HG03521 (cell line): ENCODE measurements around the gene GVQW3.

Experiments used
- ATAC-seq: cut with Tn5 transposase; IDR thresholded peaks from one replicate; pipeline ENCODE4 v1.9.1; 2021; ENCODE audit warnings: mild to moderate bottlenecking, moderate library complexity; ENCODE audit not compliant: unreplicated experiment

Gene GVQW3

DNA sequence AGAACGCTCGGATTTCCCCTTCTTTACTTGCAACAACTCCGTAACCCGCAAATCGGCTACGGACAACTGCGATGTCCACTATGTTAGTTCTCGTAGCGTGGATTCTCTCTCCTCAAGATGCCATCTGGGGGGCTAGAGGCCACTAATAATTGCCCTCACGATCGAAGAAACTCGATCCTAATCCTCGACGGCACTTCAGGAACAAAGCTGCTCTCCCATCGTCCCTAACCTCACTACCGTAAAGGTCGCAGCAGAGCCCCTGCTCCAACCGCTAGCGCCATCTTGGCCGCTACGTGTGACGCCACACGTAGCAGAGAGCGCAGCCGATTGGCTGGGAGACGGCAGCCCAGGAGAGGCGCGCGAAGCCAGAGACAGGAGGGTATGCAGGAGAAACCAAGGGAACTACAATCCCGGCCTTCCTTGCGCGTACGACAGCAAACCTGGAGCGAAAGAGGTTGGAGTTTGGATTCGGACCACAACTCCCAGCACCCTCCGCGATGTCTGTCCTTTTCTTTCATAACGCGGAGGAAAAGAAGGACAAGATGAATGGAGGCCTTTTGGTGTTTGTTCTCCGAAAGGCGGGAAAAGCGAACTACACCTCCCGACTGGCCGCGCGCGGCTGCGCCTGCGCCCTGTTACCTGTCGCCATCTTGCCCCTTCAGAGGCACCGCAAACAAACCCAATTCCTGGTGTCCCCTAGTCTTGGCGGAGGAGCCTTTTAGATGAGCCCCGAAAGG, 63.4 kb downstream of the GVQW3 start, which contains the start of gene EMSY:
Gene EMSY (plus strand): TSS at position 635 of the 737 bp plus-strand sequence. CDS start 1,921 bp downstream, outside the sequence.
- peak; percentile 92 for ATAC-seq

DNA sequence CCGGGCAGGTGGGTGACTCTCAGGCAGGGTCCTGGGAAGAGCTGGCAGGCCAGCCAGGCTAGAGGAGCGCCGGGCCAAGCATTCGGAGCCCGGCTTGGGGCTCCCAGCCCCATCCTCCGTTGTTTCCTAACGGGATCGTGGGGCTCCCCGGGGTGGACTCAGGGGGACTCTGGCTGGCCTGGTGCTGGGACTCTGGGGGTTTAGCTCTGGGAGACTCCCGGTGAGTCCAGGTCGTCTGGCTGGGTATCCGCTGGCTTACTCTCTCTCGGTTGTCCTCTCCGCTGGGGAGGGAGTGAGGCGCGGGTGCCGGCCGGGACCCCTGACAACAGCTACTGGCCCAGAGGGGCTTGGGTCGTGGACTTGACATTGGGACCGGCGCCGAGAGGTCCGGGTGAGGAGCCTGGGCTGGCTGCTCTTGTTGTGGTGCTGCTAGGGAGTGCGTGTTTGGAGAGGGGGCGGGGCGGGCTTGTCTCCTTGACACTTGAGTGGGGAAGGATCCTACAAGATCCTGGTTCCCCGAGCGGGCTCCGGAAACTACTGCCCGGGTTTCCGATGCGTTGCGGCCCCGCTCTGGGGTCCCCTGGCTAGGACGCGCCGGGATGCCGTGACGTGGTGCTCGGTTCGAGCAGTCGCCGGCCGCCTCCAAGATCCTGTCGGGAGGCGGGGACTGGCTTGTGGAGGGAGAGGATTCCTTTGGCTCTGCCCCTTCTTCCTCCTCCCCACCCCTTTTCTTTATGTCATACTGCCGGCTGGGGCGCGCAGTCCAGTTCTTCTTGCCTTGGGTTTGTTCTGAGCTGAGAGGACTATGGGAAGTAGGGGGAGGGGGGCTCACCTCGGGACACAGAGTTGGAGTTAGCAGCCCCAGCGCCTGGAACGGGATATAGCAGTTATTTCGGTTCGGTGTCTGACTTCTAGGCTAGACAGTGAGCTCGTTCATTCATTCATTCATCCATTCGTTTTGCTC, 64.3 kb downstream of the GVQW3 start:
- peak; percentile 16 for ATAC-seq

GRCh38 chr11:76448506-76448905, 67.4 kb downstream of the GVQW3 start:
- no peak for ATAC-seq

- no peak for ATAC-seq
These were observed 72.1 kb downstream of the GVQW3 start for GRCh38 chr11:76453248-76453647.

GRCh38 chr11:76455331-76455730, 74.2 kb downstream of the GVQW3 start:
- ATAC-seq = no peak

GRCh38 chr11:76455931-76456330, 74.8 kb downstream of the GVQW3 start:
- no peak for ATAC-seq

DNA sequence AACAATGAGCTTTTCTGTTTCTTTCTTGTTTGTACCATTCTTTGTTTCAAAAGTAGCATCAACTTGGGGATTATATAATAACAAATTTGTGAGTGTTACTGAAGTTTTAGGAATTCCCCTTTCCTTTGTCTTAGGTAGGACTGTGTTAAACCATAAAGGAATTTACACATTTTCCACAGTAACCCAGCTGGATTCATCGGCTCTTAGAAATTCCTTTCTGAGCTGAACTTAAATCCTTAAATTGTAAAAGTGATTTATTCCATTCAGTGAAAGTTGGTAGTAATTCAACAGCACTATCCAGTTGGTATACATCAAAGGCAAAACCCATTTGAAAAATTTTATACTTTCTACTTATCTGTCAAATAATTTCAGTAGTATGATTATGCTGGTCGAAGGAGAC, 75.4 kb downstream of the GVQW3 start:
- no peak for ATAC-seq
